GM13976 (cell line): ENCODE measurements around the gene PPP1R1B.

Source experiments
- DNase-seq: peaks from one replicate; pipeline ENCODE4 v3.0.0; 2012; ENCODE audit warnings: low spot score
- CTCF ChIP-seq: IDR thresholded peaks from 2 replicates; pipeline ENCODE4 v1.5.1; 2012; ENCODE audit warnings: borderline replicate concordance, mild to moderate bottlenecking; ENCODE audit not compliant: insufficient read depth; ENCODE audit errors: extremely low read depth, missing control alignments, control extremely low read depth
- in situ Hi-C: fragments of 300-500 bp; cut with MboI; formaldehyde crosslinking; loops from one replicate; pipeline ENCODE4 v1.12.0; 2022; ENCODE audit warnings: low sequenced_read_pairs, mixed read lengths, inconsistent platforms; ENCODE audit not compliant: unreplicated experiment

PPP1R1B gene

DNA sequence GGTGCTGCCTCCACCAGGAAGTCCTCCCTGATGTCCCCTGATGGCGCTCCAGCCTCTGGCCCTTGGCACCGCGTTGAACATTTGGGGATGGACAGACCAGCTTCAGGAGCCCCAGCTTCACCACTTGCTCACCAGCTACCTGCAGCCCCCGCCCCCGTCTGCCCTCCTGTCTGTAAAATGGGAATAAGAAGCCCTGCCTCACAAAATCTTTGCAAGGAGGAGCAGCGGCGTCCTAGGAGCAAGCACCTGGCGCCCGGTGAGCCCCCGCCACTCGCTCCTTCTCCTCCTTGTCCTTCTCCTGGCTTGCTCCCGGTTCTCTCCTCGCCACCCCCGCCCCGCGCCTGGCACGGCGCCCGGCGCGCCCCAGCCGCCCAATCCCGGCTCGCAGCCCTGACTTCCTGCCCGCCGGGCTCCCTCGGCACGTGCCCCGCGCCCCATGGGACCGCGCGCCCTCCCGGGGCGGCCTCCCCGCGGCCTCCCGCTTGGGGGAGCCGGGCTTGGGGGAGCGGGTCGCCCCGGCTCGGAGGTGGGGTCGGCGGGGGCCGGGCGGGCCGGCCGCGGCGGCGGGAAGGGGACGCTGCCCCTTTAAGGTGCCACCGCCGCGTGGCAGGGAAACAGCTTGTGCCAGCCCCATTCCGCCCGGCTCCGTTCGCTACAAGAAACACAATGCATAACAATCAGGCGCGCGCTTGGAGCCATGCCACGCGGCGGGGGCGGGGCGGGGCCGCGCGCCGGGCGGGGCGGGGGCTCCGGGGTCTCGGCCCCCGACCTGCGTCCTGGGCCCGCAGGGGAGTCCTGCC, 9.1 kb upstream of the PPP1R1B start:
- DNase-seq, result peak; percentile 61
- in situ Hi-C loops, result no loop called here
- no peak for TF ChIP-seq CTCF

- in situ Hi-C loops, result no loop called here
- DNase-seq, result no peak
- no peak for TF ChIP-seq CTCF
Measured at GRCh38 chr17:39618246-39618913, 8.4 kb upstream of the PPP1R1B start.

GRCh38 chr17:39618956-39619785, 7.6 kb upstream of the PPP1R1B start:
- no peak for DNase-seq
- TF ChIP-seq CTCF, result no peak
- in situ Hi-C loops, result no loop called here

DNA sequence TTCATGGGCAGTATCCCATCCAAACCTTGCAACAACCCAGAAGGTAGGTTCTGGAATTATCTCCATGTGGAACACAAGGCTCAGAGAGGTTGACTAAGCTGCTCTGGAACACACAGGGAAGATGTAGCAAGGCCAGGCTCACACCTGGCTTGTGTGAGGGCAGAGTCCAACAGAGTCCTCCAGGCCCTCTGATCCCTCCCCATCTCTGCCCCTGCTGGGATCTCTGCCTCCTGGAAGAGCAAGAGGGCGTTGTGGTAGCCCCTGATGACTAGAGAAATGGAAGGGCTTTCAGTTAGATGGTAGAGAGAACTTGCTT, 7.0 kb upstream of the PPP1R1B start:
- in situ Hi-C loops, result no loop called here
- TF ChIP-seq CTCF, result no peak
- no peak for DNase-seq

DNA sequence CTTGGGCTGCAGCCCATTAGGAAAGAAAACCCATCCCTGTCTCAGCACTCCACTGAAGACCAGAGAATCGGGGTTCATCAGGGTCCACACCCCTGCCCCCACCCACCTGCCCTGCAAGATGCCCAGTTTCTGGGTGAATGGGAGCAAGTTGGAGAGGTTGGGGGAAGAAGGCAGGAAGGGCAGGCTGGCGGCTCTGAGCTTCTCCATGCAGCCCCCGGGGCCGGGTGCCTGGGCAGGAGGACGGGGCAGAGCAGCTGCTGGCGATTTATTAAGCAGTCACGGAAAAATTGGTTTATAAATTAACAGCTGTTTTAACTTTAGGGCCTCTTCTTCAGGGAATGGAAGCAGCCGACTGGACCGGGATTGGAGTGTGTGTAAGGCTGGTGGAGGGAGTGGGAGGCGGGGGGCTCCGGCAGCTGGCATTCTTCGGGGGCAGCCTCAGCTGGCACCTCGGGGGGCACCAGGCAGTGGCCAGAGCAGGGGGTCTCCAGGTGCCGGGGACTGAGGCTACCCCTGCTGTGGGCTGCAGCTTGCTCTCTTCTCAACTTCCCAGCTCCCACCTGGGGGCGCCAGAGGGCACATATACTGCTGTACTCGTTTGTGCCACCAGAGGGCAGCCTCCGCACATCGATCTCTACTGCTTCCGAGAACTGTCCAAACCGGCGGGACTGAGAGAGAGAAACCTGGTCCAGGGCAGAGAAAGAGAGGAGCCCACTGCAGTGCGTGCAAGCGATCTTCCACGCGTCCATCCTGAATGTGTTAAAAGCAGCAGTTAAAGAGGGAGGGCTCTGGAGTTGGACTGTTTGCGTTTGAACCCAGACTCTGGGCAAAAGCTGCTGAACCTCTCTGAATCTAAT, 5.0 kb upstream of the PPP1R1B start:
- DNase-seq, result peak; percentile 92
- TF ChIP-seq CTCF, result peak; percentile 100
- in situ Hi-C loops, result no loop called here
